ENCODE results near the gene SAMD11.

The SAMD11 gene

GRCh38 chr1:904310-904950, 19.3 kb upstream of the SAMD11 start:
- DNase-seq, result peak; percentile 93

GRCh38 chr1:905071-905749, 18.5 kb upstream of the SAMD11 start:
- peak; percentile 74 for DNase-seq

- no peak for DNase-seq
These were observed 17.7 kb upstream of the SAMD11 start for GRCh38 chr1:905811-906599.

GRCh38 chr1:906600-907420, 16.9 kb upstream of the SAMD11 start:
- peak; percentile 31 for DNase-seq

GRCh38 chr1:907611-908451, 15.9 kb upstream of the SAMD11 start:
- peak; percentile 37 for DNase-seq

GRCh38 chr1:908661-909060, 15.1 kb upstream of the SAMD11 start:
- DNase-seq, result no peak

- no peak for DNase-seq
These were observed 13.8 kb upstream of the SAMD11 start for GRCh38 chr1:909861-910310.

GRCh38 chr1:910311-910880, 13.3 kb upstream of the SAMD11 start:
- DNase-seq, result peak; percentile 63

GRCh38 chr1:910881-911721, 12.6 kb upstream of the SAMD11 start:
- DNase-seq, result peak; percentile 59

GRCh38 chr1:911875-912739, 11.6 kb upstream of the SAMD11 start:
- DNase-seq, result peak; percentile 28

- DNase-seq, result no peak
These were observed 10.9 kb upstream of the SAMD11 start for GRCh38 chr1:912740-913301.

GRCh38 chr1:913491-914130, 10.1 kb upstream of the SAMD11 start:
- DNase-seq, result no peak

- DNase-seq, result no peak
These were observed 9.4 kb upstream of the SAMD11 start for GRCh38 chr1:914131-914890.

GRCh38 chr1:914891-915280, 8.8 kb upstream of the SAMD11 start:
- no peak for DNase-seq

GRCh38 chr1:915295-916172, 8.2 kb upstream of the SAMD11 start:
- no peak for DNase-seq
